Hypothalamus (tissue), 51 donors: ENCODE data around the gene PEX10.
A peak's percentile ranks its signal among the peaks of the same experiment; 100 is the strongest.
"Not testable (repeated sequence)": the region's sequence is repeated elsewhere in the genome, so short reads cannot be mapped to it uniquely, and the experiment has no call there.

Experiments
- DNase-seq, 51 donors: peaks; one replicate each; lab custom pipeline; 2025; lab: John Stamatoyannopoulos, UW

PEX10 gene

GRCh38 chr1:2412395-2412772 is at the start of gene PEX10:
Gene PEX10 (minus strand): TSS chr1:2412564. CDS start chr1:2412502, 62 bp downstream.
- DNase-seq: peak; percentile 35 to 97 (median 91)

- DNase-seq: peak in 7 of 51 donors; percentile 12 to 45 (median 19)
These were observed 48.8 kb upstream of the PEX10 start for GRCh38 chr1:2460996-2461751.

- DNase-seq: no peak
These were observed 47.8 kb upstream of the PEX10 start for GRCh38 chr1:2460203-2460602.

- peak in 43 of 51 donors; percentile 17 to 91 (median 75) for DNase-seq
These were observed 47.4 kb upstream of the PEX10 start for GRCh38 chr1:2459757-2460156.

- DNase-seq: not testable (repeated sequence)
These were observed 46.9 kb upstream of the PEX10 start for GRCh38 chr1:2459102-2459753.

- no peak for DNase-seq
These were observed 46.3 kb upstream of the PEX10 start for GRCh38 chr1:2458687-2459086.

GRCh38 chr1:2457444-2457843 is 45.1 kb upstream of the PEX10 start:
- DNase-seq: no peak

GRCh38 chr1:2455757-2456156 is 43.4 kb upstream of the PEX10 start:
- DNase-seq: peak in 2 of 51 donors; percentile 15 to 46

GRCh38 chr1:2454227-2454626 is 41.9 kb upstream of the PEX10 start:
- DNase-seq: no peak

GRCh38 chr1:2452932-2453315 is 40.6 kb upstream of the PEX10 start:
- DNase-seq: peak in 2 of 51 donors; percentile 20 to 80

GRCh38 chr1:2452201-2452931 is 40.0 kb upstream of the PEX10 start:
- peak in 44 of 51 donors; percentile 21 to 91 (median 72) for DNase-seq

- DNase-seq: peak in 2 of 51 donors; percentile 20 to 57
These were observed 39.4 kb upstream of the PEX10 start for GRCh38 chr1:2451741-2452140.

- peak in 30 of 51 donors; percentile 12 to 74 (median 44) for DNase-seq
These were observed 37.5 kb upstream of the PEX10 start for GRCh38 chr1:2449636-2450454.

GRCh38 chr1:2448098-2448445 is 35.7 kb upstream of the PEX10 start:
- no peak for DNase-seq

GRCh38 chr1:2447276-2448097 is 35.1 kb upstream of the PEX10 start:
- DNase-seq: peak in 3 of 51 donors; percentile 23 to 42 (median 32)

- peak in 2 of 51 donors; percentile 40 to 80 for DNase-seq
These were observed 34.5 kb upstream of the PEX10 start for GRCh38 chr1:2446861-2447260.

GRCh38 chr1:2446394-2446793 is 34.0 kb upstream of the PEX10 start:
- peak in 43 of 51 donors; percentile 24 to 85 (median 65) for DNase-seq

GRCh38 chr1:2445823-2446215 is 33.5 kb upstream of the PEX10 start:
- peak in 6 of 51 donors; percentile 27 to 58 (median 50) for DNase-seq

- DNase-seq: peak in 9 of 51 donors; percentile 12 to 46 (median 24)
These were observed 32.9 kb upstream of the PEX10 start for GRCh38 chr1:2445162-2445822.
